ENCODE measurements around the gene DES. TPM values are rescaled to one million over a fixed set of nuclear protein-coding genes. Genes with fewer than 3 reads are reported as not detected.

Gene DES
- total RNA-seq, 1 experiment from 2014 or later = 1.6 TPM

DNA sequence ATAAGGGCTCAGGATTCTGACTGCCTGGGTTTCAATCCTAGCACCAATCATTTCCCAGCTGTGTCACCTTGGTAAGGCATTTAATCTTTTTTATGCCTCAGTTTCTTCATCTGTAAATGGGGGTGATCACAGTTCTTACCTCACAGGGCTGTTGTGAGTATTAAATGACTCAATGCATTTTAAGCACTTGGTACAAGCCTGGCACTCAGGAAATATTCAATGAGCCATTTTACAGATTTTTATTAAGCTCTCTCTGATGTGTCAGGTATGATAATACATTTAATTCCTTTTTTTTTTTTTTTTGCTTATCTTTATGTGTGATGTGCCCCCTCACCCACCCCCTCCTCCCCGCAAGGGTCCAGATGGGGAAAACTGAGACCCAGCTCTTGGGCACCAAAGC, 28.5 kb downstream of the DES start:
- POLR2A ChIA-PET = interaction anchor here (0.6 to 1.0 kb wide), 2 partner anchors 21 to 482 kb away, joined by 3 read pairs; no protein-coding TSS in a partner anchor
- H3K4me1 Mint-ChIP-seq = peaks cover 18% of the 10 kb centered on the region
- TF ChIP-seq, protein P1, sequence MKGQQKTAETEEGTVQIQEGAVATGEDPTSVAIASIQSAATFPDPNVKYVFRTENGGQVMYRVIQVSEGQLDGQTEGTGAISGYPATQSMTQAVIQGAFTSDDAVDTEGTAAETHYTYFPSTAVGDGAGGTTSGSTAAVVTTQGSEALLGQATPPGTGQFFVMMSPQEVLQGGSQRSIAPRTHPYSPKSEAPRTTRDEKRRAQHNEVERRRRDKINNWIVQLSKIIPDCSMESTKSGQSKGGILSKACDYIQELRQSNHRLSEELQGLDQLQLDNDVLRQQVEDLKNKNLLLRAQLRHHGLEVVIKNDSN (CRISPR knock-in tag; IDR thresholded peaks at IDR 0.05) = no peak
- TF ChIP-seq GABPB1 (CRISPR knock-in tag; IDR thresholded peaks at IDR 0.05) (no peak), CTCF (IDR thresholded peaks at IDR 0.05) (no peak), EMX1 (CRISPR knock-in tag; IDR thresholded peaks at IDR 0.05) (no peak), NFATC4 (CRISPR knock-in tag; IDR thresholded peaks at IDR 0.05) (no peak), JAZF1 (CRISPR knock-in tag; IDR thresholded peaks at IDR 0.05) (no peak), CDX4 (CRISPR knock-in tag; IDR thresholded peaks at IDR 0.05; ENCODE audit: borderline replicate concordance) (no peak), ZNF232 (CRISPR knock-in tag; IDR thresholded peaks at IDR 0.05) (no peak), MAX (CRISPR knock-in tag; IDR thresholded peaks at IDR 0.05) (no peak)
- TF ChIP-seq, protein P2, sequence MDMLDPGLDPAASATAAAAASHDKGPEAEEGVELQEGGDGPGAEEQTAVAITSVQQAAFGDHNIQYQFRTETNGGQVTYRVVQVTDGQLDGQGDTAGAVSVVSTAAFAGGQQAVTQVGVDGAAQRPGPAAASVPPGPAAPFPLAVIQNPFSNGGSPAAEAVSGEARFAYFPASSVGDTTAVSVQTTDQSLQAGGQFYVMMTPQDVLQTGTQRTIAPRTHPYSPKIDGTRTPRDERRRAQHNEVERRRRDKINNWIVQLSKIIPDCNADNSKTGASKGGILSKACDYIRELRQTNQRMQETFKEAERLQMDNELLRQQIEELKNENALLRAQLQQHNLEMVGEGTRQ (CRISPR knock-in tag; IDR thresholded peaks at IDR 0.05) = no peak
- TF ChIP-seq, protein P3, sequence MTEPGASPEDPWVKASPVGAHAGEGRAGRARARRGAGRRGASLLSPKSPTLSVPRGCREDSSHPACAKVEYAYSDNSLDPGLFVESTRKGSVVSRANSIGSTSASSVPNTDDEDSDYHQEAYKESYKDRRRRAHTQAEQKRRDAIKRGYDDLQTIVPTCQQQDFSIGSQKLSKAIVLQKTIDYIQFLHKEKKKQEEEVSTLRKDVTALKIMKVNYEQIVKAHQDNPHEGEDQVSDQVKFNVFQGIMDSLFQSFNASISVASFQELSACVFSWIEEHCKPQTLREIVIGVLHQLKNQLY (CRISPR knock-in tag; IDR thresholded peaks at IDR 0.05) = no peak
- TF ChIP-seq, protein P4, sequence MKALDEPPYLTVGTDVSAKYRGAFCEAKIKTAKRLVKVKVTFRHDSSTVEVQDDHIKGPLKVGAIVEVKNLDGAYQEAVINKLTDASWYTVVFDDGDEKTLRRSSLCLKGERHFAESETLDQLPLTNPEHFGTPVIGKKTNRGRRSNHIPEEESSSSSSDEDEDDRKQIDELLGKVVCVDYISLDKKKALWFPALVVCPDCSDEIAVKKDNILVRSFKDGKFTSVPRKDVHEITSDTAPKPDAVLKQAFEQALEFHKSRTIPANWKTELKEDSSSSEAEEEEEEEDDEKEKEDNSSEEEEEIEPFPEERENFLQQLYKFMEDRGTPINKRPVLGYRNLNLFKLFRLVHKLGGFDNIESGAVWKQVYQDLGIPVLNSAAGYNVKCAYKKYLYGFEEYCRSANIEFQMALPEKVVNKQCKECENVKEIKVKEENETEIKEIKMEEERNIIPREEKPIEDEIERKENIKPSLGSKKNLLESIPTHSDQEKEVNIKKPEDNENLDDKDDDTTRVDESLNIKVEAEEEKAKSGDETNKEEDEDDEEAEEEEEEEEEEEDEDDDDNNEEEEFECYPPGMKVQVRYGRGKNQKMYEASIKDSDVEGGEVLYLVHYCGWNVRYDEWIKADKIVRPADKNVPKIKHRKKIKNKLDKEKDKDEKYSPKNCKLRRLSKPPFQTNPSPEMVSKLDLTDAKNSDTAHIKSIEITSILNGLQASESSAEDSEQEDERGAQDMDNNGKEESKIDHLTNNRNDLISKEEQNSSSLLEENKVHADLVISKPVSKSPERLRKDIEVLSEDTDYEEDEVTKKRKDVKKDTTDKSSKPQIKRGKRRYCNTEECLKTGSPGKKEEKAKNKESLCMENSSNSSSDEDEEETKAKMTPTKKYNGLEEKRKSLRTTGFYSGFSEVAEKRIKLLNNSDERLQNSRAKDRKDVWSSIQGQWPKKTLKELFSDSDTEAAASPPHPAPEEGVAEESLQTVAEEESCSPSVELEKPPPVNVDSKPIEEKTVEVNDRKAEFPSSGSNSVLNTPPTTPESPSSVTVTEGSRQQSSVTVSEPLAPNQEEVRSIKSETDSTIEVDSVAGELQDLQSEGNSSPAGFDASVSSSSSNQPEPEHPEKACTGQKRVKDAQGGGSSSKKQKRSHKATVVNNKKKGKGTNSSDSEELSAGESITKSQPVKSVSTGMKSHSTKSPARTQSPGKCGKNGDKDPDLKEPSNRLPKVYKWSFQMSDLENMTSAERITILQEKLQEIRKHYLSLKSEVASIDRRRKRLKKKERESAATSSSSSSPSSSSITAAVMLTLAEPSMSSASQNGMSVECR (CRISPR knock-in tag; IDR thresholded peaks at IDR 0.05; ENCODE audit: borderline replicate concordance) = no peak
- TF ChIP-seq, protein P5, sequence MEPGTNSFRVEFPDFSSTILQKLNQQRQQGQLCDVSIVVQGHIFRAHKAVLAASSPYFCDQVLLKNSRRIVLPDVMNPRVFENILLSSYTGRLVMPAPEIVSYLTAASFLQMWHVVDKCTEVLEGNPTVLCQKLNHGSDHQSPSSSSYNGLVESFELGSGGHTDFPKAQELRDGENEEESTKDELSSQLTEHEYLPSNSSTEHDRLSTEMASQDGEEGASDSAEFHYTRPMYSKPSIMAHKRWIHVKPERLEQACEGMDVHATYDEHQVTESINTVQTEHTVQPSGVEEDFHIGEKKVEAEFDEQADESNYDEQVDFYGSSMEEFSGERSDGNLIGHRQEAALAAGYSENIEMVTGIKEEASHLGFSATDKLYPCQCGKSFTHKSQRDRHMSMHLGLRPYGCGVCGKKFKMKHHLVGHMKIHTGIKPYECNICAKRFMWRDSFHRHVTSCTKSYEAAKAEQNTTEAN (CRISPR knock-in tag; IDR thresholded peaks at IDR 0.05) = no peak
- no peak overlapping the region for H3K27ac Mint-ChIP-seq
- peaks cover 15% of the 10 kb centered on the region for H3K27me3 Mint-ChIP-seq (ENCODE audit: low read depth)
- no peak for DNase-seq (ENCODE audit: low spot score)
- H3K36me3 Mint-ChIP-seq = no peaks in the 10 kb centered on the region
- ATAC-seq = no peak
- CTCF ChIA-PET = interaction anchor here (0.5 to 11.1 kb wide), 17 partner anchors 12 to 83 kb away, joined by 3 to 121 read pairs (median 5); partner anchors contain the start of genes DES, DNPEP and SPEG
- no peak overlapping the region for H3K4me3 Mint-ChIP-seq
- no peaks in the 10 kb centered on the region for H3K9me3 Mint-ChIP-seq

Data from WTC11 (cell line).